ENCODE results near the gene P2RY13. TPM values are rescaled to one million over a fixed set of nuclear protein-coding genes. Genes with fewer than 3 reads are reported as not detected.

The P2RY13 gene
- total and polyA plus RNA-seq, 3 donors from 2014 or later = 0.31 to 1.7 TPM; not detected in 1

GRCh38 chr3:151315136-151315535 lies 14.2 kb downstream of the P2RY13 start:
- intact Hi-C loops (cut with DNase I; ENCODE audit: low total_unique reads) = no loop called here
- no peak for DNase-seq
- no peaks in the 10 kb centered on the region for H3K36me3 ChIP-seq (ENCODE audit: low read depth, missing control alignments)
- H3K4me1 ChIP-seq = no peaks in the 10 kb centered on the region
- H3K27ac ChIP-seq = no peak overlapping the region
- H3K9me3 ChIP-seq = no peaks in the 10 kb centered on the region
- H3K27me3 ChIP-seq = no peaks in the 10 kb centered on the region
- no peak for TF ChIP-seq CTCF (IDR thresholded peaks at IDR 0.05)
- no peak for TF ChIP-seq POLR2A (IDR thresholded peaks at IDR 0.05)
- 83 to 91% methylated on average over 2 of the region's 2 CpGs for WGBS, 2 donors
- no peak overlapping the region for H3K4me3 ChIP-seq

DNA sequence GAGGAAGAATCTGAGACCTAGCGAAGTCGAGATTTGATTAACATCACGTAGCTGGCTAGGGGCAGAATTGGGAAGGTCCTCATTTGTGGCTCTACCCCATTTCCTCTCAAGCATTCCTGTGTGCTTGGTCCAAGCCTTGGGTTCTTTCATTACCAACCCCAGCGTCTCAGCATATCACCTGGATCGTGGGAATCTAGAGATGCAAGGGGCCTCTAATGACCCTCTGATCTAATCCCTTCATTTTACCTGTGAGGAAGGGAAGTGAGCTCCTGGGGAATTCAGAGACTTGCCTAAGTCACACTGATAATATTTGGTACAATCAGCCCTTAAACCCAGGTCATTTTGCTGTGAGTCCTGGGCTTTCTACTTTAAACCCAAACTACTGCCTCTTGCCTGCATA lies 14.8 kb downstream of the P2RY13 start:
- 89 to 97% methylated on average over 5 of the region's 5 CpGs for WGBS, 2 donors
- no peaks in the 10 kb centered on the region for H3K4me1 ChIP-seq
- no peaks in the 10 kb centered on the region for H3K9me3 ChIP-seq
- H3K27me3 ChIP-seq = no peaks in the 10 kb centered on the region
- no peak for TF ChIP-seq POLR2A (IDR thresholded peaks at IDR 0.05)
- TF ChIP-seq CTCF (IDR thresholded peaks at IDR 0.05) = no peak
- no peaks in the 10 kb centered on the region for H3K36me3 ChIP-seq (ENCODE audit: low read depth, missing control alignments)
- no peak overlapping the region for H3K4me3 ChIP-seq
- no peak overlapping the region for H3K27ac ChIP-seq
- intact Hi-C loops (cut with DNase I; ENCODE audit: low total_unique reads) = no loop called here
- DNase-seq = no peak

DNA sequence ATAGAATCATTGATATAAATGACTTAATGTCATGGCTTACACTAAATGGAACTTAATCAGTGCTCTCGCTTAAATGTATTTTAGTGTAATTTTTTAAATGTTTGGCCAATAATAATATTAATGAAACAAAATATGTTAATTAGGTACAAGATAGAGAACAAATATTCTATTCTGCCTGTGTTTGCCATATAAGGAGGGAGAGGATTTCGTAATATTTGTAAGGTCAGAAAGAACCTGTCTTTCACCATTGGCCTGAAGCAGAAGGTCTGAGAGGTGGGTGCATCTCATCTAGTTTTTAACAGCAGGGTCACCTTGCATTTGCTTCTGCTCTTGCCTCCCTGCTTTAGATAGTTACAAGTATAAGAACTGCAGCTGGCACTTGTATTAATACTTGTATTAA lies 15.2 kb downstream of the P2RY13 start:
- 93 to 97% methylated on average over 2 of the region's 2 CpGs for WGBS, 2 donors
- Histone ChIP-seq H3K27ac (no peak overlapping the region), H3K4me3 (no peak overlapping the region), H3K9me3 (no peaks in the 10 kb centered on the region), H3K36me3 (ENCODE audit: low read depth, missing control alignments) (no peaks in the 10 kb centered on the region), H3K4me1 (no peaks in the 10 kb centered on the region), H3K27me3 (no peaks in the 10 kb centered on the region)
- DNase-seq = no peak
- TF ChIP-seq CTCF (IDR thresholded peaks at IDR 0.05) = no peak
- no peak for TF ChIP-seq POLR2A (IDR thresholded peaks at IDR 0.05)
- intact Hi-C loops (cut with DNase I; ENCODE audit: low total_unique reads) = no loop called here

- no peaks in the 10 kb centered on the region for H3K27me3 ChIP-seq
- H3K4me1 ChIP-seq = no peaks in the 10 kb centered on the region
- no peaks in the 10 kb centered on the region for H3K36me3 ChIP-seq (ENCODE audit: low read depth, missing control alignments)
- no peak overlapping the region for H3K4me3 ChIP-seq
- intact Hi-C loops (cut with DNase I; ENCODE audit: low total_unique reads) = no loop called here
- WGBS, 2 donors = 95 to 98% methylated on average over 3 of the region's 3 CpGs
- H3K27ac ChIP-seq = no peak overlapping the region
- H3K9me3 ChIP-seq = no peaks in the 10 kb centered on the region
- no peak for DNase-seq
- no peak for TF ChIP-seq CTCF (IDR thresholded peaks at IDR 0.05)
Measured at GRCh38 chr3:151312972-151313371, 16.4 kb downstream of the P2RY13 start.

DNA sequence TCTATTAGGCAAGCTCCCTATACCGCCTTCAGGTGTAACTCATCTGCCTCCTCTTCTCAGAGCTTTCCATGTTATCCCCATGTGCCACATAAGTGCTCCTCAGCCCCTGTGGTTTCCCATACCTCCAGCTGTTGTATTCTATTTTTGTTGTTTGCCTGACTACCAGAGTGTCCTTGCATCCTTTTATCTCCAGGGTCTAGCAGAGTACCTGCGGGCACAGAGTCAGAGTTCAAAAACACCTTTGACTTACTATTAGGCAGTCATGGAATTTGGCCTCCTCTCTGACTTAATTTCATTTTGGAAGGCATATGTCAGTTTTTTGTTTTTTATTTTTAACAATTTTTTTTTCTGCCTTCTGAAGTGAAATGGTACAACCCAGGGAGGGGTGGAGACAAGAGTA lies 19.8 kb downstream of the P2RY13 start:
- intact Hi-C loops (cut with DNase I; ENCODE audit: low total_unique reads) = no loop called here

More for the DNA sequence above, 19.8 kb downstream of the P2RY13 start:
- no peak for DNase-seq
- Histone ChIP-seq H3K4me3 (no peak overlapping the region), H3K9me3 (no peaks in the 10 kb centered on the region), H3K4me1 (no peaks in the 10 kb centered on the region), H3K27me3 (no peaks in the 10 kb centered on the region), H3K27ac (no peak overlapping the region), H3K36me3 (ENCODE audit: low read depth, missing control alignments) (no peaks in the 10 kb centered on the region)
- 97 to 100% methylated on average over 2 of the region's 2 CpGs for WGBS, 2 donors
- TF ChIP-seq CTCF (IDR thresholded peaks at IDR 0.05) (no peak), POLR2A (IDR thresholded peaks at IDR 0.05) (no peak)
